ENCODE results near the gene SCN5A. TPM values are rescaled to one million over a fixed set of nuclear protein-coding genes. Genes with fewer than 3 reads are reported as not detected.

The SCN5A gene
- total RNA-seq, 1 experiment from 2014 or later, result 11.5 TPM

GRCh38 chr3:38611866-38612265 is 37.6 kb downstream of the SCN5A start:
- ChIA-PET POLR2A (no interaction called here), CTCF (no interaction called here), RAD21 (ENCODE audit: low non-redundant PET in 1 of 2, low total read pairs in 2 of 2, uncharacterized antibody in 2 of 2, unreplicated experiment in 2 of 2) (no interaction called here)
- Histone ChIP-seq H3K36me3 (ENCODE audit: control insufficient read depth in 1 of 2, insufficient read depth in 2 of 2, low read length in 2 of 2) (no peaks in the 10 kb centered on the region), H4K20me1 (ENCODE audit: insufficient read depth) (no peaks in the 10 kb centered on the region), H3K9ac (ENCODE audit: low read length) (no peak overlapping the region), H3K27me3 (ENCODE audit: insufficient read depth, low read length) (no peaks in the 10 kb centered on the region), H3K27ac (ENCODE audit: low read depth, low read length) (no peak overlapping the region), H3K4me1 (ENCODE audit: control insufficient read depth in 1 of 2, insufficient read depth in 2 of 2, low read length in 2 of 2) (no peaks in the 10 kb centered on the region), H3K79me2 (ENCODE audit: insufficient read depth, low read length) (no peaks in the 10 kb centered on the region), H3K9me3 (ENCODE audit: control insufficient read depth in 1 of 2, insufficient read depth in 1 of 2, low read depth in 1 of 2, low read length in 2 of 2) (no peaks in the 10 kb centered on the region), H3K4me2 (ENCODE audit: low read length) (no peak overlapping the region), H2AFZ (ENCODE audit: low read depth, low read length, poor library complexity, severe bottlenecking) (no peak overlapping the region), H3K9me2 (ENCODE audit: insufficient read depth) (no peaks in the 10 kb centered on the region), H3K4me3 (replicated peaks in 1 of 2; ENCODE audit: low read depth in 1 of 2, low read length in 2 of 2) (no peak overlapping the region)
- intact Hi-C loops (cut with micrococcal nuclease), result no loop called here
- no peak for ATAC-seq
- TF ChIP-seq ZNF274 (IDR thresholded peaks at IDR 0.05; ENCODE audit: low read depth, low read length), result no peak
- TF ChIP-seq EZH2phosphoT487 (IDR thresholded peaks at IDR 0.05; ENCODE audit: borderline replicate concordance), result no peak
- TF ChIP-seq REST (IDR thresholded peaks at IDR 0.05; ENCODE audit: low read depth), result no peak
- no peak for TF ChIP-seq ATF3 (IDR thresholded peaks at IDR 0.05)
- no peak for TF ChIP-seq CEBPB (IDR thresholded peaks at IDR 0.05; ENCODE audit: low read depth)
- no peak for TF ChIP-seq ELF1 (IDR thresholded peaks at IDR 0.05; ENCODE audit: borderline replicate concordance, low read depth)
- no peak for TF ChIP-seq SP1 (IDR thresholded peaks at IDR 0.05; ENCODE audit: low read depth)
- TF ChIP-seq YY1 (IDR thresholded peaks at IDR 0.05; ENCODE audit: extremely low read depth, insufficient replicate concordance, low read depth, low read length), result no peak
- TF ChIP-seq RAD21 (IDR thresholded peaks at IDR 0.05; ENCODE audit: low read depth), result no peak
- TF ChIP-seq CBX3 (IDR thresholded peaks at IDR 0.05; ENCODE audit: low read depth), result no peak
- no peak for TF ChIP-seq CTCF (IDR thresholded peaks at IDR 0.05 in 2 of 3, conservative IDR thresholded peaks at IDR 0.05 in 1 of 3; ENCODE audit: borderline replicate concordance in 1 of 3, insufficient read depth in 1 of 3, low read depth in 2 of 3, low read length in 2 of 3)
- TF ChIP-seq POLR2AphosphoS5 (IDR thresholded peaks at IDR 0.05; ENCODE audit: low read depth, low read length), result no peak
- TF ChIP-seq SIN3A (IDR thresholded peaks at IDR 0.05; ENCODE audit: low read depth), result no peak
- TF ChIP-seq POLR2A (IDR thresholded peaks at IDR 0.05; ENCODE audit: borderline replicate concordance, extremely low read depth, insufficient read depth, insufficient read length), result no peak
- TF ChIP-seq EGR1 (IDR thresholded peaks at IDR 0.05; ENCODE audit: low read depth), result no peak
- no peak for TF ChIP-seq EZH2 (IDR thresholded peaks at IDR 0.05)
- TF ChIP-seq TCF7L2 (IDR thresholded peaks at IDR 0.05; ENCODE audit: borderline replicate concordance, extremely low read depth, insufficient read depth, insufficient read length), result no peak
- BruUV-seq (replicated peaks), result no TSS peak
- no peak for DNase-seq (ENCODE audit: low read depth, low spot score)
